GM23338 (cell line): ENCODE results near the gene SLC36A3. TPM values are rescaled to one million over a fixed set of nuclear protein-coding genes. Genes with fewer than 3 reads are reported as not detected.

Experiments used
- ATAC-seq: fragments of 200-7000 bp; cut with Tn5 transposase; 3 replicates; pipeline ENCODE4 v1.9.1; 2020
- DNase-seq: peaks from one replicate; pipeline ENCODE4 v3.0.0-alpha.2; 2015; ENCODE audit warnings: low spot score
- H2AFZ ChIP-seq: fragments of 200-600 bp; sonication (generic); 2 replicates; pipeline ENCODE4 v1.8.0; 2016; ENCODE audit warnings: antibody characterized with exemption, mild to moderate bottlenecking, moderate library complexity
- H3F3A ChIP-seq: fragments of 200-600 bp; sonication (generic); replicated peaks from 2 replicates; pipeline ENCODE4 v1.8.0; 2017; ENCODE audit warnings: antibody characterized with exemption, mixed run types, low read depth
- H3K27ac ChIP-seq: fragments of 200-600 bp; sonication (generic); 2 replicates; pipeline ENCODE4 v1.6.1; 2016; ENCODE audit warnings: low read depth
- H3K27me3 ChIP-seq: fragments of 200-600 bp; sonication (generic); 2 replicates; pipeline ENCODE4 v1.8.0; 2016; ENCODE audit warnings: mild to moderate bottlenecking, mixed run types, moderate library complexity; ENCODE audit not compliant: insufficient read depth
- H3K36me3 ChIP-seq: fragments of 200-600 bp; sonication (generic); 2 replicates; pipeline ENCODE4 v1.8.0; 2016; ENCODE audit warnings: mild to moderate bottlenecking; ENCODE audit not compliant: insufficient read depth
- H3K4me1 ChIP-seq: fragments of 200-600 bp; sonication (generic); 2 replicates; pipeline ENCODE4 v1.8.0; 2016; ENCODE audit warnings: mild to moderate bottlenecking, moderate library complexity; ENCODE audit not compliant: insufficient read depth
- H3K4me2 ChIP-seq: fragments of 200-600 bp; sonication (generic); 2 replicates; pipeline ENCODE4 v1.7.1; 2017; ENCODE audit warnings: mixed run types
- H3K4me3 ChIP-seq: fragments of 200-600 bp; sonication (generic); 2 replicates; pipeline ENCODE4 v1.6.1; 2016; ENCODE audit warnings: mixed run types
- H3K79me2 ChIP-seq: fragments of 200-600 bp; sonication (generic); replicated peaks from 2 replicates; pipeline ENCODE4 v1.8.0; 2017; ENCODE audit warnings: mild to moderate bottlenecking; ENCODE audit not compliant: insufficient read depth
- H3K9me2 ChIP-seq: fragments of 200-600 bp; sonication (generic); 2 replicates; pipeline ENCODE4 v1.8.0; 2017; ENCODE audit not compliant: insufficient read depth
- H4K20me1 ChIP-seq: fragments of 200-600 bp; sonication (generic); replicated peaks from 2 replicates; pipeline ENCODE4 v1.8.0; 2017; ENCODE audit warnings: mild to moderate bottlenecking; ENCODE audit not compliant: insufficient read depth
- H3K27ac Mint-ChIP-seq: 2 replicates; pipeline ENCODE4 v1.8.0; 2020; ENCODE audit warnings: inconsistent platforms, mild to moderate bottlenecking, moderate library complexity, mixed read lengths
- H3K27me3 Mint-ChIP-seq: 3 replicates; pipeline ENCODE4 v1.8.0; 2022; ENCODE audit warnings: low read depth, mild to moderate bottlenecking, moderate library complexity, mixed read lengths, inconsistent platforms; ENCODE audit not compliant: insufficient read depth, poor library complexity
- H3K36me3 Mint-ChIP-seq: 3 replicates; pipeline ENCODE4 v1.8.0; 2021; ENCODE audit warnings: low read depth, mild to moderate bottlenecking, inconsistent platforms, moderate library complexity, mixed read lengths
- H3K4me1 Mint-ChIP-seq: 3 replicates; pipeline ENCODE4 v1.8.0; 2020; ENCODE audit warnings: mild to moderate bottlenecking, inconsistent platforms, mixed read lengths
- H3K4me3 Mint-ChIP-seq: 3 replicates; pipeline ENCODE4 v1.8.0; 2021; ENCODE audit warnings: moderate library complexity, mild to moderate bottlenecking, inconsistent platforms, mixed read lengths
- H3K9me3 Mint-ChIP-seq: 3 replicates; pipeline ENCODE4 v1.8.0; 2020; ENCODE audit warnings: moderate library complexity, mild to moderate bottlenecking, inconsistent platforms, mixed read lengths
- CREB1 ChIP-seq: fragments of 250-450 bp; sonication (Bioruptor Pico); IDR thresholded peaks from 2 replicates; pipeline ENCODE4 v1.5.0; 2020; ENCODE audit warnings: low read depth, mild to moderate bottlenecking, moderate library complexity
- CTCF ChIP-seq, 2 experiments: fragments of 200-600 bp in 1 of 2; sonication (generic) in 1 of 2; conservative IDR thresholded peaks; 2 replicates each; pipeline versions ENCODE4 v1.5.1 to v1.6.1; 2016 to 2017; ENCODE audit warnings: antibody characterized with exemption in 2 of 2, low read depth in 2 of 2, mild to moderate bottlenecking in 2 of 2, moderate library complexity in 1 of 2
- EZH2 ChIP-seq: fragments of 200-600 bp; sonication (generic); IDR thresholded peaks from one replicate; pipeline ENCODE4 v1.8.0; 2017; ENCODE audit warnings: antibody characterized with exemption, mild to moderate bottlenecking, low read depth; ENCODE audit not compliant: unreplicated experiment
- EZH2phosphoT487 ChIP-seq: fragments of 200-600 bp; sonication (generic); IDR thresholded peaks from one replicate; pipeline ENCODE4 v1.8.1; 2018; ENCODE audit warnings: antibody characterized with exemption; ENCODE audit not compliant: unreplicated experiment
- JUNB ChIP-seq: IDR thresholded peaks from one replicate; pipeline ENCODE4 v1.6.1; 2016; ENCODE audit warnings: antibody characterized with exemption; ENCODE audit not compliant: unreplicated experiment
- NANOG ChIP-seq: IDR thresholded peaks from 2 replicates; pipeline ENCODE4 v1.6.1; 2016; ENCODE audit warnings: antibody characterized with exemption, borderline replicate concordance
- POLR2AphosphoS5 ChIP-seq: IDR thresholded peaks from 2 replicates; pipeline ENCODE4 v1.6.1; 2016; ENCODE audit warnings: antibody characterized with exemption, low read depth
- ZNF114 ChIP-seq: fragments of 250-450 bp; sonication (Bioruptor Pico); IDR thresholded peaks from 2 replicates; pipeline ENCODE4 v1.5.0; 2020; ENCODE audit warnings: mild to moderate bottlenecking, moderate library complexity
- polyA plus RNA-seq: library from polyadenylated mRNA; unstranded; fragments of >200 nt; fragmentation: Nextera tagmentation; extraction: Ambion mirVana; gene quantifications from 2 replicates; pipeline ENCODE4 v1.2.1, GENCODE V29; 2016
- total RNA-seq: library from RNA; depleted of rRNA; stranded (reverse); fragments of >200 nt; shearing (Covaris generic); gene quantifications from 2 replicates; pipeline ENCODE4 v1.2.3, GENCODE V29; 2014
- TF ChIP-seq, protein P1 (sequence below): fragments of 250-450 bp; sonication (Bioruptor Pico); IDR thresholded peaks from 2 replicates; pipeline ENCODE4 v1.5.0; 2020; ENCODE audit warnings: mild to moderate bottlenecking, moderate library complexity
- TF ChIP-seq, protein P2 (sequence below): IDR thresholded peaks from 2 replicates; pipeline ENCODE4 v1.6.1; 2016; ENCODE audit warnings: antibody characterized with exemption

Gene SLC36A3
- total and polyA plus RNA-seq, 2 experiments from 2014 or later, result not detected

DNA sequence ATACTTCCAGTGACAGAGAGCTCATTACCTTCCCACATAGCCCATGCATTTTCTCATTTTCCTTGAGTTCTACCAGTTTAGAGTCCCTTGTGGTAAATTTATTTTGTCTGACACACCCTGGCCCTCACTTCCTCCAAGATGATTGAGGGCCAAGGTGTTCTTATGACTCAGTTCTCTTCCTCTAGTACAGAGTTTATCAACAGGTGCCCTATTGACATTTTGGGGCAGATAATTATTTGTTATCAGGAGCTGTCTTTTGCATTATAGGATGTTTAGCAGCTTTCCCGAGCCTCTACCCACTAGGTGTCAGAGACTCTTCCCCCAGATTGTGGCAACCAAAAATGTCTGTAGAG lies 7.1 kb downstream of the SLC36A3 start:
- no peaks in the 10 kb centered on the region for H3F3A ChIP-seq
- TF ChIP-seq, protein P1, sequence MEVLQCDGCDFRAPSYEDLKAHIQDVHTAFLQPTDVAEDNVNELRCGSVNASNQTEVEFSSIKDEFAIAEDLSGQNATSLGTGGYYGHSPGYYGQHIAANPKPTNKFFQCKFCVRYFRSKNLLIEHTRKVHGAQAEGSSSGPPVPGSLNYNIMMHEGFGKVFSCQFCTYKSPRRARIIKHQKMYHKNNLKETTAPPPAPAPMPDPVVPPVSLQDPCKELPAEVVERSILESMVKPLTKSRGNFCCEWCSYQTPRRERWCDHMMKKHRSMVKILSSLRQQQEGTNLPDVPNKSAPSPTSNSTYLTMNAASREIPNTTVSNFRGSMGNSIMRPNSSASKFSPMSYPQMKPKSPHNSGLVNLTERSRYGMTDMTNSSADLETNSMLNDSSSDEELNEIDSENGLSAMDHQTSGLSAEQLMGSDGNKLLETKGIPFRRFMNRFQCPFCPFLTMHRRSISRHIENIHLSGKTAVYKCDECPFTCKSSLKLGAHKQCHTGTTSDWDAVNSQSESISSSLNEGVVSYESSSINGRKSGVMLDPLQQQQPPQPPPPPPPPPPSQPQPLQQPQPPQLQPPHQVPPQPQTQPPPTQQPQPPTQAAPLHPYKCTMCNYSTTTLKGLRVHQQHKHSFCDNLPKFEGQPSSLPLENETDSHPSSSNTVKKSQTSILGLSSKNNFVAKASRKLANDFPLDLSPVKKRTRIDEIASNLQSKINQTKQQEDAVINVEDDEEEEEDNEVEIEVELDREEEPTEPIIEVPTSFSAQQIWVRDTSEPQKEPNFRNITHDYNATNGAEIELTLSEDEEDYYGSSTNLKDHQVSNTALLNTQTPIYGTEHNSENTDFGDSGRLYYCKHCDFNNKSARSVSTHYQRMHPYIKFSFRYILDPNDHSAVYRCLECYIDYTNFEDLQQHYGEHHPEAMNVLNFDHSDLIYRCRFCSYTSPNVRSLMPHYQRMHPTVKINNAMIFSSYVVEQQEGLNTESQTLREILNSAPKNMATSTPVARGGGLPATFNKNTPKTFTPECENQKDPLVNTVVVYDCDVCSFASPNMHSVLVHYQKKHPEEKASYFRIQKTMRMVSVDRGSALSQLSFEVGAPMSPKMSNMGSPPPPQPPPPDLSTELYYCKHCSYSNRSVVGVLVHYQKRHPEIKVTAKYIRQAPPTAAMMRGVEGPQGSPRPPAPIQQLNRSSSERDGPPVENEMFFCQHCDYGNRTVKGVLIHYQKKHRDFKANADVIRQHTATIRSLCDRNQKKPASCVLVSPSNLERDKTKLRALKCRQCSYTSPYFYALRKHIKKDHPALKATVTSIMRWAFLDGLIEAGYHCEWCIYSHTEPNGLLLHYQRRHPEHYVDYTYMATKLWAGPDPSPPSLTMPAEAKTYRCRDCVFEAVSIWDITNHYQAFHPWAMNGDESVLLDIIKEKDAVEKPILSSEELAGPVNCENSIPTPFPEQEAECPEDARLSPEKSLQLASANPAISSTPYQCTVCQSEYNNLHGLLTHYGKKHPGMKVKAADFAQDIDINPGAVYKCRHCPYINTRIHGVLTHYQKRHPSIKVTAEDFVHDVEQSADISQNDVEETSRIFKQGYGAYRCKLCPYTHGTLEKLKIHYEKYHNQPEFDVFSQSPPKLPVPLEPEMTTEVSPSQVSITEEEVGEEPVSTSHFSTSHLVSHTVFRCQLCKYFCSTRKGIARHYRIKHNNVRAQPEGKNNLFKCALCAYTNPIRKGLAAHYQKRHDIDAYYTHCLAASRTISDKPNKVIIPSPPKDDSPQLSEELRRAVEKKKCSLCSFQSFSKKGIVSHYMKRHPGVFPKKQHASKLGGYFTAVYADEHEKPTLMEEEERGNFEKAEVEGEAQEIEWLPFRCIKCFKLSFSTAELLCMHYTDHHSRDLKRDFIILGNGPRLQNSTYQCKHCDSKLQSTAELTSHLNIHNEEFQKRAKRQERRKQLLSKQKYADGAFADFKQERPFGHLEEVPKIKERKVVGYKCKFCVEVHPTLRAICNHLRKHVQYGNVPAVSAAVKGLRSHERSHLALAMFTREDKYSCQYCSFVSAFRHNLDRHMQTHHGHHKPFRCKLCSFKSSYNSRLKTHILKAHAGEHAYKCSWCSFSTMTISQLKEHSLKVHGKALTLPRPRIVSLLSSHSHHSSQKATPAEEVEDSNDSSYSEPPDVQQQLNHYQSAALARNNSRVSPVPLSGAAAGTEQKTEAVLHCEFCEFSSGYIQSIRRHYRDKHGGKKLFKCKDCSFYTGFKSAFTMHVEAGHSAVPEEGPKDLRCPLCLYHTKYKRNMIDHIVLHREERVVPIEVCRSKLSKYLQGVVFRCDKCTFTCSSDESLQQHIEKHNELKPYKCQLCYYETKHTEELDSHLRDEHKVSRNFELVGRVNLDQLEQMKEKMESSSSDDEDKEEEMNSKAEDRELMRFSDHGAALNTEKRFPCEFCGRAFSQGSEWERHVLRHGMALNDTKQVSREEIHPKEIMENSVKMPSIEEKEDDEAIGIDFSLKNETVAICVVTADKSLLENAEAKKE (CRISPR knock-in tag), result no peak
- TF ChIP-seq CREB1 (CRISPR knock-in tag) (no peak), EZH2 (no peak), JUNB (no peak), EZH2phosphoT487 (no peak), NANOG (no peak), POLR2AphosphoS5 (no peak), ZNF114 (CRISPR knock-in tag) (no peak), CTCF (conservative IDR thresholded peaks at IDR 0.05; ENCODE audit: low read depth in 2 of 2) (no peak)
- TF ChIP-seq, protein P2, sequence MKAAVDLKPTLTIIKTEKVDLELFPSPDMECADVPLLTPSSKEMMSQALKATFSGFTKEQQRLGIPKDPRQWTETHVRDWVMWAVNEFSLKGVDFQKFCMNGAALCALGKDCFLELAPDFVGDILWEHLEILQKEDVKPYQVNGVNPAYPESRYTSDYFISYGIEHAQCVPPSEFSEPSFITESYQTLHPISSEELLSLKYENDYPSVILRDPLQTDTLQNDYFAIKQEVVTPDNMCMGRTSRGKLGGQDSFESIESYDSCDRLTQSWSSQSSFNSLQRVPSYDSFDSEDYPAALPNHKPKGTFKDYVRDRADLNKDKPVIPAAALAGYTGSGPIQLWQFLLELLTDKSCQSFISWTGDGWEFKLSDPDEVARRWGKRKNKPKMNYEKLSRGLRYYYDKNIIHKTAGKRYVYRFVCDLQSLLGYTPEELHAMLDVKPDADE, result no peak
- H3K79me2 ChIP-seq, result no peaks in the 10 kb centered on the region
- Mint-ChIP-seq H3K27me3 (peaks cover 5% of the 10 kb centered on the region), H3K27ac (no peak overlapping the region), H3K4me3 (no peak overlapping the region), H3K9me3 (no peaks in the 10 kb centered on the region), H3K4me1 (peaks cover 14% of the 10 kb centered on the region), H3K36me3 (no peaks in the 10 kb centered on the region)
- DNase-seq (no peak), ATAC-seq (no peak)
- no peaks in the 10 kb centered on the region for H3K36me3 ChIP-seq
- no peaks in the 10 kb centered on the region for H3K27me3 ChIP-seq
- no peaks in the 10 kb centered on the region for H3K9me2 ChIP-seq
- no peaks in the 10 kb centered on the region for H4K20me1 ChIP-seq
- H2AFZ ChIP-seq, result no peak overlapping the region
- no peak overlapping the region for H3K27ac ChIP-seq
- no peak overlapping the region for H3K4me3 ChIP-seq
- no peak overlapping the region for H3K4me2 ChIP-seq
- no peaks in the 10 kb centered on the region; the same call in 1 of the 2 replicates for H3K4me1 ChIP-seq
